Measurements from ENCODE around the gene MAP1LC3A. TPM values are rescaled to one million over a fixed set of nuclear protein-coding genes. Genes with fewer than 3 reads are reported as not detected.
A peak's percentile ranks its signal among the peaks of the same experiment; 100 is the strongest.

Gene MAP1LC3A
- total and polyA plus RNA-seq, 4 donors: 4.9 to 38.8 (median 12.7) TPM

GRCh38 chr20:34560614-34561013 lies 2.1 kb downstream of the MAP1LC3A start (continued):
- TF ChIP-seq, protein P1, sequence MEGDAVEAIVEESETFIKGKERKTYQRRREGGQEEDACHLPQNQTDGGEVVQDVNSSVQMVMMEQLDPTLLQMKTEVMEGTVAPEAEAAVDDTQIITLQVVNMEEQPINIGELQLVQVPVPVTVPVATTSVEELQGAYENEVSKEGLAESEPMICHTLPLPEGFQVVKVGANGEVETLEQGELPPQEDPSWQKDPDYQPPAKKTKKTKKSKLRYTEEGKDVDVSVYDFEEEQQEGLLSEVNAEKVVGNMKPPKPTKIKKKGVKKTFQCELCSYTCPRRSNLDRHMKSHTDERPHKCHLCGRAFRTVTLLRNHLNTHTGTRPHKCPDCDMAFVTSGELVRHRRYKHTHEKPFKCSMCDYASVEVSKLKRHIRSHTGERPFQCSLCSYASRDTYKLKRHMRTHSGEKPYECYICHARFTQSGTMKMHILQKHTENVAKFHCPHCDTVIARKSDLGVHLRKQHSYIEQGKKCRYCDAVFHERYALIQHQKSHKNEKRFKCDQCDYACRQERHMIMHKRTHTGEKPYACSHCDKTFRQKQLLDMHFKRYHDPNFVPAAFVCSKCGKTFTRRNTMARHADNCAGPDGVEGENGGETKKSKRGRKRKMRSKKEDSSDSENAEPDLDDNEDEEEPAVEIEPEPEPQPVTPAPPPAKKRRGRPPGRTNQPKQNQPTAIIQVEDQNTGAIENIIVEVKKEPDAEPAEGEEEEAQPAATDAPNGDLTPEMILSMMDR (IDR thresholded peaks at IDR 0.05; ENCODE audit: low read depth, low read length, missing input control): no peak
- TF ChIP-seq, protein P2, sequence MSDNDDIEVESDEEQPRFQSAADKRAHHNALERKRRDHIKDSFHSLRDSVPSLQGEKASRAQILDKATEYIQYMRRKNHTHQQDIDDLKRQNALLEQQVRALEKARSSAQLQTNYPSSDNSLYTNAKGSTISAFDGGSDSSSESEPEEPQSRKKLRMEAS (IDR thresholded peaks at IDR 0.05): no peak

DNA sequence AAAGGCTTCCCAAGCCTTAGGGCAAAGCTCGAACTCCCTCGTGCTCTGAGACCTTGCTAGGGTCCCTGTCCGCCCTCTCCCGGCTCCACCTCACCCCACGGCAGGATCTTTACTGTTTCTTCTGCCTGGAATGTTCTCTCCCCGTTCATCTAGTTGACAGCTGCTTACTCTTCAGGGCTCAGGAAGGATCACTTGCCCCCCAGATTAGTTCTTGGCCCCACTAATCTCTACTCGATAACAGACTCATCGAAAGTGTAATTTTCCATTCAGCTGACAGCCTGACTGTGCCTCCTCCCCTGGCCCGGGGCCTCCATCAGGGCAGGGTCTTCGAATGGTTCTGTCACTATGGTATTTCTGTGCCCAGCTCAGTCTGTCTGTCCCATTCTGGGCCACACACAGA lies 3.1 kb downstream of the MAP1LC3A start:
- Histone ChIP-seq H3K9me3 (ENCODE audit: control insufficient read depth in 4 of 4, low read length in 3 of 4) (no peaks in the 10 kb centered on the region), H3K36me3 (ENCODE audit: control insufficient read depth in 4 of 4, insufficient read depth in 3 of 4, low read depth in 1 of 4, low read length in 3 of 4) (no peaks in the 10 kb centered on the region), H3K9ac (ENCODE audit: low read depth in 1 of 2, low read length in 2 of 2) (no peak overlapping the region), H3K27me3 (ENCODE audit: control insufficient read depth in 4 of 4, insufficient read depth in 4 of 4, low read length in 3 of 4) (no peaks in the 10 kb centered on the region), H3K4me3 (ENCODE audit: low read depth in 1 of 3, low read length in 3 of 3) (no peak overlapping the region), H3K27ac (ENCODE audit: low read depth in 1 of 2, low read length in 2 of 2) (no peak overlapping the region), H3K4me1 (ENCODE audit: control insufficient read depth in 4 of 4, insufficient read depth in 4 of 4, low read length in 3 of 4) (peaks cover 8 to 12% (median 12%) of the 10 kb centered on the region in 4 donors)
- WGBS: 90% methylated on average over 10 of the region's 10 CpGs
- TF ChIP-seq HNF4G (IDR thresholded peaks at IDR 0.05) (no peak), EGR1 (IDR thresholded peaks at IDR 0.05; ENCODE audit: low read depth in 2 of 2) (no peak), FOXA1 (IDR thresholded peaks at IDR 0.05) (no peak), RXRA (IDR thresholded peaks at IDR 0.05) (no peak), SP1 (IDR thresholded peaks at IDR 0.05) (no peak), HNF4A (conservative IDR thresholded peaks at IDR 0.05) (no peak)
- TF ChIP-seq, protein P1 (IDR thresholded peaks at IDR 0.05; ENCODE audit: low read depth, low read length, missing input control): no peak
- TF ChIP-seq, protein P2 (IDR thresholded peaks at IDR 0.05): no peak
- TF ChIP-seq, protein P3, sequence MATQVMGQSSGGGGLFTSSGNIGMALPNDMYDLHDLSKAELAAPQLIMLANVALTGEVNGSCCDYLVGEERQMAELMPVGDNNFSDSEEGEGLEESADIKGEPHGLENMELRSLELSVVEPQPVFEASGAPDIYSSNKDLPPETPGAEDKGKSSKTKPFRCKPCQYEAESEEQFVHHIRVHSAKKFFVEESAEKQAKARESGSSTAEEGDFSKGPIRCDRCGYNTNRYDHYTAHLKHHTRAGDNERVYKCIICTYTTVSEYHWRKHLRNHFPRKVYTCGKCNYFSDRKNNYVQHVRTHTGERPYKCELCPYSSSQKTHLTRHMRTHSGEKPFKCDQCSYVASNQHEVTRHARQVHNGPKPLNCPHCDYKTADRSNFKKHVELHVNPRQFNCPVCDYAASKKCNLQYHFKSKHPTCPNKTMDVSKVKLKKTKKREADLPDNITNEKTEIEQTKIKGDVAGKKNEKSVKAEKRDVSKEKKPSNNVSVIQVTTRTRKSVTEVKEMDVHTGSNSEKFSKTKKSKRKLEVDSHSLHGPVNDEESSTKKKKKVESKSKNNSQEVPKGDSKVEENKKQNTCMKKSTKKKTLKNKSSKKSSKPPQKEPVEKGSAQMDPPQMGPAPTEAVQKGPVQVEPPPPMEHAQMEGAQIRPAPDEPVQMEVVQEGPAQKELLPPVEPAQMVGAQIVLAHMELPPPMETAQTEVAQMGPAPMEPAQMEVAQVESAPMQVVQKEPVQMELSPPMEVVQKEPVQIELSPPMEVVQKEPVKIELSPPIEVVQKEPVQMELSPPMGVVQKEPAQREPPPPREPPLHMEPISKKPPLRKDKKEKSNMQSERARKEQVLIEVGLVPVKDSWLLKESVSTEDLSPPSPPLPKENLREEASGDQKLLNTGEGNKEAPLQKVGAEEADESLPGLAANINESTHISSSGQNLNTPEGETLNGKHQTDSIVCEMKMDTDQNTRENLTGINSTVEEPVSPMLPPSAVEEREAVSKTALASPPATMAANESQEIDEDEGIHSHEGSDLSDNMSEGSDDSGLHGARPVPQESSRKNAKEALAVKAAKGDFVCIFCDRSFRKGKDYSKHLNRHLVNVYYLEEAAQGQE (IDR thresholded peaks at IDR 0.05): no peak
- no peak for DNase-seq (ENCODE audit: low spot score)

GRCh38 chr20:34562641-34563040 lies 4.1 kb downstream of the MAP1LC3A start:
- Histone ChIP-seq H3K27me3 (ENCODE audit: control insufficient read depth in 4 of 4, insufficient read depth in 4 of 4, low read length in 3 of 4) (no peaks in the 10 kb centered on the region), H3K9me3 (ENCODE audit: control insufficient read depth in 4 of 4, low read length in 3 of 4) (no peaks in the 10 kb centered on the region), H3K4me3 (ENCODE audit: low read depth in 1 of 3, low read length in 3 of 3) (no peak overlapping the region), H3K4me1 (ENCODE audit: control insufficient read depth in 4 of 4, insufficient read depth in 4 of 4, low read length in 3 of 4) (peaks cover 8 to 12% (median 12%) of the 10 kb centered on the region in 4 donors), H3K27ac (ENCODE audit: low read depth in 1 of 2, low read length in 2 of 2) (no peak overlapping the region), H3K9ac (ENCODE audit: low read depth in 1 of 2, low read length in 2 of 2) (no peak overlapping the region), H3K36me3 (ENCODE audit: control insufficient read depth in 4 of 4, insufficient read depth in 3 of 4, low read depth in 1 of 4, low read length in 3 of 4) (peaks cover 0 to 2% (median 0%) of the 10 kb centered on the region in 4 donors)
- TF ChIP-seq, protein P2 (IDR thresholded peaks at IDR 0.05): no peak
- peak in 1 of 2 donors; percentile 68 for TF ChIP-seq RAD21 (IDR thresholded peaks at IDR 0.05)
- TF ChIP-seq, protein P1 (IDR thresholded peaks at IDR 0.05; ENCODE audit: low read depth, low read length, missing input control): peak; percentile 26
- no peak for TF ChIP-seq ATF3 (IDR thresholded peaks at IDR 0.05)
- no peak for DNase-seq (ENCODE audit: low spot score)
- 72% methylated on average over 5 of the region's 5 CpGs for WGBS

All from liver (tissue), 9 donors.